Measurements from ENCODE around the gene CLDND2.

GRCh38 chr19:51367255-51367564 is 1.6 kb downstream of the CLDND2 start:
- no peak for TF ChIP-seq CTCF (IDR thresholded peaks at IDR 0.05; ENCODE audit: borderline replicate concordance, extremely low read depth, low read length, poor library complexity, severe bottlenecking)
- TF ChIP-seq EZH2 (IDR thresholded peaks at IDR 0.05; ENCODE audit: borderline replicate concordance, low read depth, low read length, severe bottlenecking), result no peak
